Ishikawa (cell line): ENCODE measurements around the gene RYR1.

Source experiments
- CEBPB ChIP-seq: IDR thresholded peaks from 2 replicates; pipeline ENCODE4 v1.6.1; 2012
- CREB1 ChIP-seq: IDR thresholded peaks from 2 replicates; pipeline ENCODE4 v1.6.1; 2012; ENCODE audit warnings: low read depth
- EGR1 ChIP-seq: IDR thresholded peaks from 2 replicates; pipeline ENCODE4 v1.6.1; 2012
- EP300 ChIP-seq: IDR thresholded peaks from 2 replicates; pipeline ENCODE4 v1.6.1; 2012; ENCODE audit warnings: borderline replicate concordance
- FOXM1 ChIP-seq: IDR thresholded peaks from 2 replicates; pipeline ENCODE4 v1.6.1; 2012; ENCODE audit warnings: low read depth, borderline replicate concordance
- MAX ChIP-seq: IDR thresholded peaks from 2 replicates; pipeline ENCODE4 v1.6.1; 2012
- NFIC ChIP-seq: IDR thresholded peaks from 2 replicates; pipeline ENCODE4 v1.6.1; 2012
- RAD21 ChIP-seq: IDR thresholded peaks from 2 replicates; pipeline ENCODE4 v1.6.1; 2012; ENCODE audit warnings: low read depth
- REST ChIP-seq: IDR thresholded peaks from 2 replicates; pipeline ENCODE4 v1.6.1; 2012; ENCODE audit warnings: low read depth, mild to moderate bottlenecking
- TAF1 ChIP-seq: IDR thresholded peaks from 2 replicates; pipeline ENCODE4 v1.6.1; 2012; ENCODE audit warnings: low read depth, mild to moderate bottlenecking
- TCF12 ChIP-seq: IDR thresholded peaks from 2 replicates; pipeline ENCODE4 v1.6.1; 2012; ENCODE audit warnings: low read depth
- TEAD4 ChIP-seq: IDR thresholded peaks from 2 replicates; pipeline ENCODE4 v1.6.1; 2012
- USF1 ChIP-seq: IDR thresholded peaks from 2 replicates; pipeline ENCODE4 v1.6.1; 2012
- YY1 ChIP-seq: IDR thresholded peaks from 2 replicates; pipeline ENCODE4 v1.6.1; 2012; ENCODE audit warnings: low read depth
- ZBTB7A ChIP-seq: IDR thresholded peaks from 2 replicates; pipeline ENCODE4 v1.6.1; 2012; ENCODE audit warnings: low read depth

The RYR1 gene

GRCh38 chr19:38394488-38394887 is 39.0 kb upstream of the RYR1 start:
- TF ChIP-seq CEBPB (no peak), USF1 (no peak), TCF12 (no peak), MAX (no peak), FOXM1 (no peak)

- TF ChIP-seq MAX: no peak
Observed at GRCh38 chr19:38395381-38396114, 37.9 kb upstream of the RYR1 start.

GRCh38 chr19:38399081-38399480 is 34.4 kb upstream of the RYR1 start:
- TF ChIP-seq CEBPB (no peak), TCF12 (no peak), TAF1 (no peak), MAX (no peak), REST (no peak), YY1 (no peak), NFIC (no peak), CREB1 (no peak), EGR1 (no peak), TEAD4 (no peak), RAD21 (no peak), FOXM1 (no peak), ZBTB7A (no peak), USF1 (no peak)

- TF ChIP-seq CREB1: no peak
- no peak for TF ChIP-seq RAD21
- TF ChIP-seq CEBPB: no peak
- TF ChIP-seq NFIC: no peak
- TF ChIP-seq YY1: no peak
- TF ChIP-seq FOXM1: no peak
- no peak for TF ChIP-seq TEAD4
- TF ChIP-seq REST: no peak
- no peak for TF ChIP-seq EGR1
- no peak for TF ChIP-seq TAF1
- no peak for TF ChIP-seq MAX
- TF ChIP-seq EP300: no peak
- TF ChIP-seq ZBTB7A: no peak
Observed at GRCh38 chr19:38399537-38399936, 34.0 kb upstream of the RYR1 start.

GRCh38 chr19:38400361-38400760 is 33.1 kb upstream of the RYR1 start:
- no peak for TF ChIP-seq TEAD4
- no peak for TF ChIP-seq RAD21
- TF ChIP-seq TCF12: no peak
- no peak for TF ChIP-seq REST
- no peak for TF ChIP-seq MAX
